HepG2 (cell line): ENCODE measurements around the gene RTN4RL2. TPM values are rescaled to one million over a fixed set of nuclear protein-coding genes. Genes with fewer than 3 reads are reported as not detected.

ENCODE experiments used
- ATAC-seq: fragments of 200-7000 bp; cut with Tn5 transposase; 3 replicates; pipeline ENCODE4 v1.9.1; 2020; ENCODE audit warnings: mild to moderate bottlenecking, moderate library complexity
- BruUV-seq: library from RNA; stranded (reverse); fragments of 400-500 nt; replicated peaks from 2 replicates; lab custom pipeline; 2021; lab: Mats Ljungman, UMichigan
- CTCF ChIA-PET: fragments of 300-600 bp; formaldehyde crosslinking; extraction: SDS; loops from one replicate; lab custom pipeline; 2021; ENCODE audit warnings: low total read pairs, inconsistent platforms, low intra/inter-chr PET ratio; lab: Yijun Ruan, JAX
- POLR2A ChIA-PET: fragments of 350-600 bp; sonication (Branson Sonifier 250); formaldehyde crosslinking; loops from one replicate; lab custom pipeline; 2020; ENCODE audit warnings: antibody characterized with exemption, inconsistent platforms; lab: Yijun Ruan, JAX
- DNase-seq: peaks from one replicate; pipeline ENCODE4 v3.0.0-alpha.2; 2015; ENCODE audit warnings: low spot score
- FAIRE-seq: peaks from 3 replicates; lab custom pipeline; 2011; peaks lifted over from hg19 to GRCh38; lab: Jason Lieb, UNC
- H2AFZ ChIP-seq: one replicate; pipeline ENCODE4 v1.6.1; 2011; ENCODE audit warnings: low read length, inconsistent platforms
- H3K27ac ChIP-seq: fragments of 300-600 bp; 3 replicates; pipeline ENCODE4 v1.8.0; 2011; ENCODE audit warnings: mixed run types, mild to moderate bottlenecking, mixed read lengths, low read length, inconsistent platforms; ENCODE audit not compliant: insufficient read depth; ENCODE audit errors: extremely low read length
- H3K27me3 ChIP-seq, 2 experiments: fragments of 200-600 bp in 1 of 2; 2 replicates in 1 of 2; 3 replicates in 1 of 2; pipeline versions ENCODE4 v1.6.0 to v1.8.0; 2011; ENCODE audit warnings: low read length in 2 of 2, mild to moderate bottlenecking in 2 of 2, moderate library complexity in 2 of 2, inconsistent platforms in 1 of 2; ENCODE audit not compliant: insufficient read depth in 2 of 2, control insufficient read depth in 1 of 2
- H3K36me3 ChIP-seq, 2 experiments: fragments of 200-600 bp in 1 of 2; replicated peaks in 1 of 2; 2 replicates in 1 of 2; 3 replicates in 1 of 2; pipeline versions ENCODE4 v1.5.1 to v1.8.0; 2011; ENCODE audit warnings: low read length in 2 of 2, inconsistent platforms in 1 of 2; ENCODE audit not compliant: insufficient read depth in 2 of 2, control insufficient read depth in 1 of 2
- H3K4me1 ChIP-seq: 2 replicates; pipeline ENCODE4 v1.5.1; 2012; ENCODE audit warnings: low read length, inconsistent platforms; ENCODE audit not compliant: insufficient read depth
- H3K4me2 ChIP-seq: 2 replicates; pipeline ENCODE4 v1.6.0; 2011; ENCODE audit warnings: low read depth, low read length, inconsistent platforms
- H3K4me3 ChIP-seq, 3 experiments: fragments of 200-600 bp in 1 of 3; sonication (generic), shearing (Covaris generic) in 1 of 3; replicated peaks in 1 of 3; 2 replicates each; pipeline ENCODE4 v1.5.1; 2011 to 2016; ENCODE audit warnings: low read length in 3 of 3, inconsistent platforms in 2 of 3, low read depth in 2 of 3, mild to moderate bottlenecking in 2 of 3, control low read depth in 1 of 3, mixed read lengths in 1 of 3; ENCODE audit not compliant: insufficient read depth in 1 of 3
- H3K79me2 ChIP-seq: one replicate; pipeline ENCODE4 v1.6.1; 2011; ENCODE audit warnings: low read length, inconsistent platforms; ENCODE audit not compliant: insufficient read depth
- H3K9ac ChIP-seq: 2 replicates; pipeline ENCODE4 v1.6.0; 2011; ENCODE audit warnings: mild to moderate bottlenecking, low read depth, low read length, inconsistent platforms; ENCODE audit not compliant: insufficient read depth
- H3K9me3 ChIP-seq: 2 replicates; pipeline ENCODE4 v1.5.1; 2012; ENCODE audit warnings: mild to moderate bottlenecking, low read length
- H4K20me1 ChIP-seq: 2 replicates; pipeline ENCODE4 v1.6.0; 2011; ENCODE audit warnings: inconsistent platforms, mild to moderate bottlenecking, low read length, moderate library complexity; ENCODE audit not compliant: insufficient read depth
- AGO2 ChIP-seq: fragments of 200-400 bp; formaldehyde crosslinking; optimal IDR thresholded peaks from 2 replicates; pipeline ENCODE3; 2017; ENCODE audit warnings: mild to moderate bottlenecking, low read depth, low read length, moderate library complexity
- FOXA3 ChIP-seq: IDR thresholded peaks from 2 replicates; pipeline ENCODE4 v1.6.1; 2016; ENCODE audit warnings: missing genetic modification reagents, missing compliant biosample characterization
- HIVEP1 ChIP-seq: sonication (generic); formaldehyde crosslinking; IDR thresholded peaks from 2 replicates; pipeline ENCODE4 v1.4.0; 2020; ENCODE audit warnings: mild to moderate bottlenecking, missing genetic modification reagents
- MAZ ChIP-seq, 2 experiments: sonication (generic) in 1 of 2; formaldehyde crosslinking in 1 of 2; IDR thresholded peaks; 2 replicates each; pipeline versions ENCODE4 v1.5.0 to v1.6.1; 2012 to 2020; ENCODE audit warnings: low read depth in 2 of 2, mild to moderate bottlenecking in 2 of 2, borderline replicate concordance in 1 of 2, improper control_type of control experiment in 1 of 2, low read length in 1 of 2, missing genetic modification reagents in 1 of 2, moderate library complexity in 1 of 2
- MIXL1 ChIP-seq: IDR thresholded peaks from 2 replicates; pipeline ENCODE4 v1.6.1; 2016
- MTA1 ChIP-seq: sonication (generic); formaldehyde crosslinking; IDR thresholded peaks from 2 replicates; pipeline ENCODE4 v1.4.0; 2020; ENCODE audit warnings: missing genetic modification reagents, mild to moderate bottlenecking, borderline replicate concordance
- NONO ChIP-seq, 2 experiments: fragments of 450-650 bp in 1 of 2; sonication (generic) in 1 of 2; formaldehyde crosslinking in 1 of 2; IDR thresholded peaks in 1 of 2; conservative IDR thresholded peaks in 1 of 2; 2 replicates each; pipeline versions ENCODE4 v1.6.1 to v1.8.0; 2017 to 2022; ENCODE audit warnings: mild to moderate bottlenecking in 1 of 2, missing genetic modification reagents in 1 of 2, moderate library complexity in 1 of 2
- NR2F1 ChIP-seq, 2 experiments: fragments of 450-650 bp in 1 of 2; formaldehyde crosslinking in 1 of 2; IDR thresholded peaks; 2 replicates each; pipeline versions ENCODE4 v1.5.0 to v1.6.1; 2016 to 2020; ENCODE audit warnings: mild to moderate bottlenecking in 1 of 2, missing compliant biosample characterization in 1 of 2, missing genetic modification reagents in 1 of 2, moderate library complexity in 1 of 2
- POGZ ChIP-seq: sonication (generic); formaldehyde crosslinking; IDR thresholded peaks from 2 replicates; pipeline ENCODE4 v1.4.0; 2020; ENCODE audit warnings: mild to moderate bottlenecking, missing genetic modification reagents
- RXRB ChIP-seq: IDR thresholded peaks from 2 replicates; pipeline ENCODE4 v1.6.1; 2016; ENCODE audit warnings: borderline replicate concordance, missing genetic modification reagents, missing compliant biosample characterization
- SETDB1 ChIP-seq: sonication (generic); formaldehyde crosslinking; IDR thresholded peaks from 2 replicates; pipeline ENCODE4 v1.5.1; 2020; ENCODE audit warnings: missing genetic modification reagents, mild to moderate bottlenecking, borderline replicate concordance
- SKI ChIP-seq: fragments of 450-650 bp; IDR thresholded peaks from one replicate; pipeline ENCODE4 v1.6.1; 2018; ENCODE audit warnings: mild to moderate bottlenecking; ENCODE audit not compliant: partially characterized antibody
- SMAD3 ChIP-seq: sonication (generic); formaldehyde crosslinking; IDR thresholded peaks from 2 replicates; pipeline ENCODE4 v1.4.0; 2020; ENCODE audit warnings: missing genetic modification reagents
- ZNF10 ChIP-seq: sonication (generic); formaldehyde crosslinking; IDR thresholded peaks from 2 replicates; pipeline ENCODE4 v1.4.0; 2020; ENCODE audit warnings: mild to moderate bottlenecking, low read depth, missing genetic modification reagents, borderline replicate concordance
- ZNF3 ChIP-seq: IDR thresholded peaks from 2 replicates; pipeline ENCODE4 v1.7.0; 2017; ENCODE audit warnings: inconsistent platforms
- ZNF335 ChIP-seq: sonication (generic); formaldehyde crosslinking; IDR thresholded peaks from 2 replicates; pipeline ENCODE4 v1.4.0; 2020; ENCODE audit warnings: missing genetic modification reagents
- ZNF460 ChIP-seq: sonication (generic); formaldehyde crosslinking; IDR thresholded peaks from 2 replicates; pipeline ENCODE4 v1.5.1; 2020; ENCODE audit warnings: missing genetic modification reagents, mild to moderate bottlenecking, borderline replicate concordance
- ZNF674 ChIP-seq: sonication (generic); formaldehyde crosslinking; IDR thresholded peaks from 2 replicates; pipeline ENCODE4 v1.5.0; 2020; ENCODE audit warnings: low read depth, mild to moderate bottlenecking, missing genetic modification reagents
- ZNF768 ChIP-seq: sonication (generic); formaldehyde crosslinking; IDR thresholded peaks from 2 replicates; pipeline ENCODE4 v1.4.0; 2020; ENCODE audit warnings: missing genetic modification reagents
- WGBS: methylation state at CpG from one replicate; pipeline ENCODE4 v1.1.6; 2017; ENCODE audit warnings: low lambda C conversion rate; 5-methylcytosine and 5-hydroxymethylcytosine counted together
- in situ Hi-C: cut with HindIII; loops from 2 replicates; pipeline ENCODE4 v1.10.0; 2017; ENCODE audit warnings: low pct_unique_long_range_greater_than_20kb; ENCODE audit not compliant: extremely low pct_ligation_motif_present
- intact Hi-C: fragments of 100-400 bp; cut with micrococcal nuclease; formaldehyde crosslinking; loops from one replicate; pipeline ENCODE4 v1.10.0; 2022; ENCODE audit not compliant: unreplicated experiment
- polyA plus RNA-seq, 8 experiments: library from polyadenylated mRNA; depleted of rRNA in 3 of 8; stranded (reverse) in 7 of 8; unstranded in 1 of 8; fragments of >200 nt; fragmentation: Illumina TruSeq in 4 of 8; extraction: Trizol in 4 of 8; gene quantifications; 2 replicates each; pipeline versions ENCODE4 v1.2.1 to v1.2.3, GENCODE V29; 2011 to 2016; ENCODE audit warnings: low read depth in 4 of 8, missing spikeins in 1 of 8, mixed read lengths in 1 of 8; ENCODE audit not compliant: insufficient read depth in 1 of 8
- total RNA-seq, 5 experiments: library from RNA; depleted of rRNA; stranded (reverse); fragments of >200 nt; fragmentation: Illumina TruSeq; extraction: Trizol; gene quantifications; 2 replicates each; pipeline ENCODE4 v1.2.3, GENCODE V29; 2016; ENCODE audit warnings: low read depth in 1 of 5
- TF ChIP-seq, protein P1 (sequence below): sonication (generic); formaldehyde crosslinking; IDR thresholded peaks from 2 replicates; pipeline ENCODE4 v1.4.0; 2020; ENCODE audit warnings: low read depth, missing genetic modification reagents

RTN4RL2 gene
- total and polyA plus RNA-seq, 2 of the 13 experiments (the other 11 are each of a cell fraction or from before 2014, with no cell fraction given) = 1.3 to 4.3 TPM

DNA sequence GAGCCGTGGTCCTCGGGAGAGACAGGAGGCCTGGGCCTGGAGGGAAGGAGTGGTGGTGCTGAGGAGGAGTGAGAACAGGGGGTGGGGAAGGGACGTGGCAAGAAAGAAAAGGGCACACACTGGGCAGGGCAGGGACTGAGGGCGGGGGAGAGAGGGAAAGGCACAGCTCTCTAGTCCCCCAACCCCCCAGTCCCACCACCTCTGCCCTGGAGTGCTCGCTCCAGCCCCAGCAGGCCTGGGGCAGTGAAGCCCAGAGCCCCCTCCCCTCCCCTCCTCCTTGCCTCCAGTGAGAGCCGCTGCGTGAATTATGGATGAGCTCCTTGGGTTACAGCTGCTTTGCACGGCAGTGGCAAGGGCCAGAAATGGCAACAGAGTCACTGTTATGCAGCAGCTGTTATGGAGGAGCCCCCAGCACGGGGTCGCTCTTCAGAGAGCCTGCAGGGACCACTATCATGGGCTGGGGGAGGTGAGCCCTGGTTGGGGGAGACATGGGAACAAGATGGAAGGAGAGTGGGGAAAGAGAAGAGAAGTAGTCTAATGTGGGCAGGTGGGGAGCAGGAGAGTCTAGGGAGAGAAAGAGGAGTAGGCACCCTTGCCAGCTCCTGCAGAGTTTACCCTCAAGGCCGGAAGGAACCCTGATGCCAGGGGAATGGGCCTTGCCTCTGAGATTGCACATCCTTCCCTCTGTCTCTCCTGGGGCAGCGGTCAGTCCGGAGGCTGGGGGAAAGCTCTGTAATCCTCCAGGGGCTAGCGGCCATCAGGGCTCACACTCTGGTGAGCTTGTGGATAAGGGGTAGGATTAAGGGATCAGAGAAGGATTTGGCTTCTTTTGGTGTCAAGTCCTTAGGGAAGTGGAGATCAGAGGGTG lies 3.6 kb downstream of the RTN4RL2 start:
- in situ Hi-C loops = no loop called here

DNA sequence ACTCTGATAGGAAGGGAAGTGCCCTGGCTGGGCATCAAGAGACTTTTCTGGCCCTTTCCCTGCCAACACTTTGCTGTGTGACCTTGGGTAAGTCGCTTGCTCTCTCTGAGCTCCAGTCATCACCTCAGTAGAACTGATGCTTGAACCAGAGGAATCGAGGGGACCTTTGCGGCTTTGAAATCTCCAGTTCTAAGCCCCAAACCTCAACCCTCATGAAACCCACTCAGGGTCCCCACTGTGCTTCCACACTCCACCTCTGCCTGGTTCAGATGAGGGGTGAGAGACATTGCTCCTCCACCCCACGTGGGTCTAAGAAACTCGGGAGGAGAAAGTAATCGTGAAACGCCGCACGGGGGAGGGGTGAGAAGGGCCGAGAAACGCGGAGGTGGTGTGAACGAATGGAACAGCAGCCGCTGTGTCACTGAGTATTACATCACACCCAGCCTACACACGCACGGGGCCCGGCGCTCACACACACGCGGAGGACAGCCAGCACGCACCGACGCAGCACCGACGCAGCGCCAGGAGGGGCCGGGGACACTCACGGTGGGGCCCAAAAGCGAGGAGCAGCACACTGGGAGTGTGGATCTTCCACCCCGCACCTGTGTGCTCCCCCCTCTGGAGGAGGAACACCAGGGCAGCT lies 4.3 kb downstream of the RTN4RL2 start:
- ChIA-PET CTCF (no interaction called here), POLR2A (no interaction called here)
- in situ Hi-C loops = no loop called here
- Histone ChIP-seq H3K36me3 (no peaks in the 10 kb centered on the region), H3K9me3 (no peaks in the 10 kb centered on the region), H3K27me3 (peaks cover 0 to 4% of the 10 kb centered on the region in 2 experiments; a peak in 2 of 5 replicates), H2AFZ (no peak overlapping the region), H3K4me3 (no peak overlapping the region), H3K9ac (no peak overlapping the region), H3K4me1 (peaks cover 20% of the 10 kb centered on the region), H4K20me1 (no peaks in the 10 kb centered on the region), H3K4me2 (no peak overlapping the region), H3K27ac (no peak overlapping the region), H3K79me2 (no peaks in the 10 kb centered on the region)
- WGBS = 94% methylated on average over 21 of the region's 30 CpGs
- no peak for ATAC-seq
- intact Hi-C loops = no loop called here
- DNase-seq = no peak
- BruUV-seq = no TSS peak
- no peak for FAIRE-seq
- TF ChIP-seq POGZ (CRISPR knock-in tag) (no peak), RXRB (CRISPR knock-in tag) (no peak), ZNF460 (CRISPR knock-in tag) (no peak), ZNF768 (peak; percentile 87), SKI (no peak), FOXA3 (CRISPR knock-in tag) (no peak), SETDB1 (CRISPR knock-in tag) (no peak), ZNF3 (no peak), AGO2 (peak; percentile 27)
- TF ChIP-seq, protein P1, sequence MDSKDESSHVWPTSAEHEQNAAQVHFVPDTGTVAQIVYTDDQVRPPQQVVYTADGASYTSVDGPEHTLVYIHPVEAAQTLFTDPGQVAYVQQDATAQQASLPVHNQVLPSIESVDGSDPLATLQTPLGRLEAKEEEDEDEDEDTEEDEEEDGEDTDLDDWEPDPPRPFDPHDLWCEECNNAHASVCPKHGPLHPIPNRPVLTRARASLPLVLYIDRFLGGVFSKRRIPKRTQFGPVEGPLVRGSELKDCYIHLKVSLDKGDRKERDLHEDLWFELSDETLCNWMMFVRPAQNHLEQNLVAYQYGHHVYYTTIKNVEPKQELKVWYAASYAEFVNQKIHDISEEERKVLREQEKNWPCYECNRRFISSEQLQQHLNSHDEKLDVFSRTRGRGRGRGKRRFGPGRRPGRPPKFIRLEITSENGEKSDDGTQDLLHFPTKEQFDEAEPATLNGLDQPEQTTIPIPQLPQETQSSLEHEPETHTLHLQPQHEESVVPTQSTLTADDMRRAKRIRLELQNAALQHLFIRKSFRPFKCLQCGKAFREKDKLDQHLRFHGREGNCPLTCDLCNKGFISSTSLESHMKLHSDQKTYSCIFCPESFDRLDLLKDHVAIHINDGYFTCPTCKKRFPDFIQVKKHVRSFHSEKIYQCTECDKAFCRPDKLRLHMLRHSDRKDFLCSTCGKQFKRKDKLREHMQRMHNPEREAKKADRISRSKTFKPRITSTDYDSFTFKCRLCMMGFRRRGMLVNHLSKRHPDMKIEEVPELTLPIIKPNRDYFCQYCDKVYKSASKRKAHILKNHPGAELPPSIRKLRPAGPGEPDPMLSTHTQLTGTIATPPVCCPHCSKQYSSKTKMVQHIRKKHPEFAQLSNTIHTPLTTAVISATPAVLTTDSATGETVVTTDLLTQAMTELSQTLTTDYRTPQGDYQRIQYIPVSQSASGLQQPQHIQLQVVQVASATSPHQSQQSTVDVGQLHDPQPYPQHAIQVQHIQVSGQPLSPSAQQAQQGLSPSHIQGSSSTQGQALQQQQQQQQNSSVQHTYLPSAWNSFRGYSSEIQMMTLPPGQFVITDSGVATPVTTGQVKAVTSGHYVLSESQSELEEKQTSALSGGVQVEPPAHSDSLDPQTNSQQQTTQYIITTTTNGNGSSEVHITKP (CRISPR knock-in tag) = no peak

More for the DNA sequence above, 3.6 kb downstream of the RTN4RL2 start:
- Histone ChIP-seq H2AFZ (no peak overlapping the region), H3K4me3 (no peak overlapping the region), H3K4me1 (peaks cover 28% of the 10 kb centered on the region), H3K27me3 (peaks cover 2 to 11% of the 10 kb centered on the region in 2 experiments; a peak in 4 of 5 replicates), H3K36me3 (no peaks in the 10 kb centered on the region), H3K27ac (no peak overlapping the region), H3K4me2 (no peak overlapping the region), H3K9ac (no peak overlapping the region), H4K20me1 (no peaks in the 10 kb centered on the region), H3K79me2 (no peaks in the 10 kb centered on the region), H3K9me3 (no peaks in the 10 kb centered on the region)
- POLR2A ChIA-PET = no interaction called here
- WGBS = 85% methylated on average over 12 of the region's 14 CpGs
- no peak for DNase-seq
- intact Hi-C loops = no loop called here
- ATAC-seq = no peak
- FAIRE-seq = no peak
- CTCF ChIA-PET = no interaction called here
- no TSS peak for BruUV-seq
- TF ChIP-seq ZNF674 (CRISPR knock-in tag) = no peak
- TF ChIP-seq AGO2 = no peak
- no peak for TF ChIP-seq MAZ (IDR thresholded peaks at IDR 0.05; ENCODE audit: borderline replicate concordance, low read depth, low read length)
- TF ChIP-seq MAZ (CRISPR knock-in tag; IDR thresholded peaks at IDR 0.05; ENCODE audit: low read depth) = no peak
- no peak for TF ChIP-seq HIVEP1
- no peak for TF ChIP-seq SMAD3 (CRISPR knock-in tag)
- TF ChIP-seq NR2F1 (CRISPR knock-in tag; IDR thresholded peaks at IDR 0.05) = no peak
- no peak for TF ChIP-seq MIXL1 (CRISPR knock-in tag)
- TF ChIP-seq MTA1 = no peak
- TF ChIP-seq ZNF335 = no peak
- TF ChIP-seq NONO (IDR thresholded peaks at IDR 0.05) = no peak
- TF ChIP-seq NONO (CRISPR knock-in tag; conservative IDR thresholded peaks at IDR 0.05) = no peak
- no peak for TF ChIP-seq ZNF10 (CRISPR knock-in tag)
